HCT116 (cell line): ENCODE data around the gene RNF144B. TPM values are rescaled to one million over a fixed set of nuclear protein-coding genes. Genes with fewer than 3 reads are reported as not detected.

Experiments
- ATAC-seq: fragments of 200-7000 bp; cut with Tn5 transposase; 2 replicates; pipeline ENCODE4 v1.9.1; 2020; ENCODE audit warnings: mild to moderate bottlenecking, moderate library complexity
- BruUV-seq: library from RNA; stranded (reverse); fragments of 400-500 nt; replicated peaks from 2 replicates; lab custom pipeline; 2021; lab: Mats Ljungman, UMichigan
- CTCF ChIA-PET: fragments of 300-600 bp; sonication (Branson Sonifier 250); formaldehyde crosslinking; loops from one replicate; lab custom pipeline; 2021; ENCODE audit warnings: antibody characterized with exemption; lab: Charles Lee
- POLR2A ChIA-PET: fragments of 300-600, 350-600 bp; sonication (Branson Sonifier 250); formaldehyde crosslinking; loops from one replicate; lab custom pipeline; 2021; ENCODE audit warnings: antibody characterized with exemption; lab: Charles Lee
- RAD21 ChIA-PET, 2 experiments: fragments of 300-600 bp; sonication (Branson Sonifier 250); formaldehyde crosslinking; loops; one replicate each; lab custom pipeline; 2023; ENCODE audit warnings: low total read pairs in 2 of 2; ENCODE audit not compliant: uncharacterized antibody in 2 of 2, unreplicated experiment in 2 of 2, low non-redundant PET in 1 of 2; lab: Charles Lee
- DNase-seq: peaks from one replicate; pipeline ENCODE4 v3.0.0-alpha.2; 2010; ENCODE audit warnings: low read depth, low spot score
- H2AFZ ChIP-seq: fragments of 200-600 bp; shearing (Covaris generic), sonication (generic); 2 replicates; pipeline ENCODE4 v1.6.1; 2017; ENCODE audit warnings: low read depth, mixed run types, mixed read lengths, antibody characterized with exemption, low read length; ENCODE audit not compliant: poor library complexity, severe bottlenecking
- H3K27ac ChIP-seq: 2 replicates; pipeline ENCODE4 v1.5.1; 2012; ENCODE audit warnings: low read depth, low read length
- H3K27me3 ChIP-seq: fragments of 200-600 bp; sonication (generic); 2 replicates; pipeline ENCODE4 v1.6.1; 2016; ENCODE audit warnings: mixed run types, low read length, mixed read lengths; ENCODE audit not compliant: insufficient read depth
- H3K36me3 ChIP-seq, 2 experiments: fragments of 200-500 bp in 1 of 2; fragments of 200-600 bp in 1 of 2; sonication (Bioruptor generic) in 1 of 2; sonication (generic) in 1 of 2; 2 replicates each; pipeline versions ENCODE4 v1.5.1 to v1.6.1; 2014 to 2016; ENCODE audit warnings: low read length in 2 of 2, inconsistent platforms in 1 of 2, mixed read lengths in 1 of 2, mixed run types in 1 of 2; ENCODE audit not compliant: insufficient read depth in 2 of 2, control insufficient read depth in 1 of 2
- H3K4me1 ChIP-seq, 2 experiments: fragments of 200-600 bp in 1 of 2; sonication (generic) in 1 of 2; 2 replicates each; pipeline versions ENCODE4 v1.5.1 to v1.6.1; 2012 to 2017; ENCODE audit warnings: low read length in 2 of 2, inconsistent platforms in 1 of 2, mild to moderate bottlenecking in 1 of 2, mixed read lengths in 1 of 2, mixed run types in 1 of 2, moderate library complexity in 1 of 2; ENCODE audit not compliant: insufficient read depth in 2 of 2, control insufficient read depth in 1 of 2
- H3K4me2 ChIP-seq: fragments of 200-600 bp; sonication (generic); 2 replicates; pipeline ENCODE4 v1.6.1; 2017; ENCODE audit warnings: mixed run types, low read length, mixed read lengths
- H3K4me3 ChIP-seq, 2 experiments: fragments of 200-600 bp in 1 of 2; sonication (generic) in 1 of 2; replicated peaks in 1 of 2; 2 replicates each; pipeline ENCODE4 v1.5.1; 2011 to 2016; ENCODE audit warnings: low read length in 2 of 2, control low read depth in 1 of 2, low read depth in 1 of 2, mild to moderate bottlenecking in 1 of 2, mixed read lengths in 1 of 2, mixed run types in 1 of 2
- H3K79me2 ChIP-seq: fragments of 200-600 bp; sonication (generic); 2 replicates; pipeline ENCODE4 v1.6.1; 2017; ENCODE audit warnings: mild to moderate bottlenecking, mixed run types, low read length, moderate library complexity, mixed read lengths; ENCODE audit not compliant: insufficient read depth
- H3K9ac ChIP-seq: fragments of 200-600 bp; sonication (generic); 2 replicates; pipeline ENCODE4 v1.6.1; 2016; ENCODE audit warnings: low read length, mixed read lengths
- H3K9me2 ChIP-seq: fragments of 200-600 bp; sonication (generic), shearing (Covaris generic); 2 replicates; pipeline ENCODE4 v1.6.1; 2017; ENCODE audit warnings: mixed run types, mild to moderate bottlenecking, moderate library complexity; ENCODE audit not compliant: insufficient read depth
- H3K9me3 ChIP-seq, 2 experiments: fragments of 200-500 bp in 1 of 2; fragments of 200-600 bp in 1 of 2; sonication (Bioruptor generic) in 1 of 2; sonication (generic) in 1 of 2; 2 replicates each; pipeline ENCODE4 v1.6.1; 2014 to 2017; ENCODE audit warnings: low read length in 2 of 2, mixed read lengths in 2 of 2, inconsistent platforms in 1 of 2, low read depth in 1 of 2, mild to moderate bottlenecking in 1 of 2, mixed run types in 1 of 2, moderate library complexity in 1 of 2; ENCODE audit not compliant: control insufficient read depth in 1 of 2, insufficient read depth in 1 of 2
- H4K20me1 ChIP-seq: fragments of 200-600 bp; sonication (generic), shearing (Covaris generic); 2 replicates; pipeline ENCODE4 v1.6.1; 2017; ENCODE audit warnings: mixed run types, mild to moderate bottlenecking, moderate library complexity; ENCODE audit not compliant: insufficient read depth
- ATF3 ChIP-seq: IDR thresholded peaks from 2 replicates; pipeline ENCODE4 v1.6.1; 2012
- CTCF ChIP-seq, 3 experiments: fragments of 200-600 bp in 1 of 3; sonication (generic) in 1 of 3; IDR thresholded peaks in 2 of 3; conservative IDR thresholded peaks in 1 of 3; 2 replicates each; pipeline ENCODE4 v1.5.1; 2012 to 2017; ENCODE audit warnings: low read depth in 2 of 3, low read length in 2 of 3, antibody characterized with exemption in 1 of 3, borderline replicate concordance in 1 of 3, control low read depth in 1 of 3, mild to moderate bottlenecking in 1 of 3, mixed read lengths in 1 of 3, mixed run types in 1 of 3, moderate library complexity in 1 of 3; ENCODE audit not compliant: insufficient read depth in 1 of 3
- ELF1 ChIP-seq: IDR thresholded peaks from 2 replicates; pipeline ENCODE4 v1.6.1; 2012; ENCODE audit warnings: low read depth, borderline replicate concordance
- EZH2phosphoT487 ChIP-seq: fragments of 200-600 bp; IDR thresholded peaks from 2 replicates; pipeline ENCODE4 v1.6.1; 2018; ENCODE audit warnings: antibody characterized with exemption, borderline replicate concordance
- FOSL1 ChIP-seq: IDR thresholded peaks from 2 replicates; pipeline ENCODE4 v1.6.1; 2012; ENCODE audit warnings: low read depth
- SRF ChIP-seq: IDR thresholded peaks from 2 replicates; pipeline ENCODE4 v1.6.1; 2012; ENCODE audit warnings: low read depth
- TCF7L2 ChIP-seq: IDR thresholded peaks from 2 replicates; pipeline ENCODE4 v1.7.0; 2011; ENCODE audit warnings: borderline replicate concordance, inconsistent platforms; ENCODE audit not compliant: insufficient read depth, insufficient read length; ENCODE audit errors: extremely low read depth
- YY1 ChIP-seq: IDR thresholded peaks from 2 replicates; pipeline ENCODE4 v1.6.1; 2011; ENCODE audit warnings: low read length, low read depth, moderate library complexity, mild to moderate bottlenecking; ENCODE audit not compliant: insufficient replicate concordance; ENCODE audit errors: extremely low read depth
- ZBTB33 ChIP-seq: IDR thresholded peaks from 2 replicates; pipeline ENCODE4 v1.6.1; 2011; ENCODE audit warnings: mild to moderate bottlenecking, low read length, moderate library complexity; ENCODE audit not compliant: insufficient replicate concordance; ENCODE audit errors: extremely low read depth
- ZFX ChIP-seq: fragments of 450-650 bp; IDR thresholded peaks from 2 replicates; pipeline ENCODE4 v1.6.1; 2017
- intact Hi-C: fragments of 100-400 bp; cut with micrococcal nuclease; formaldehyde crosslinking; loops from 2 replicates; pipeline ENCODE4 v1.10.0; 2022
- total RNA-seq: library from RNA; stranded (reverse); gene quantifications from one replicate; pipeline ENCODE4 v1.2.1, GENCODE V29; 2021; ENCODE audit not compliant: unreplicated experiment

RNF144B gene
- total RNA-seq, 1 experiment from 2014 or later: 2.1 TPM

DNA sequence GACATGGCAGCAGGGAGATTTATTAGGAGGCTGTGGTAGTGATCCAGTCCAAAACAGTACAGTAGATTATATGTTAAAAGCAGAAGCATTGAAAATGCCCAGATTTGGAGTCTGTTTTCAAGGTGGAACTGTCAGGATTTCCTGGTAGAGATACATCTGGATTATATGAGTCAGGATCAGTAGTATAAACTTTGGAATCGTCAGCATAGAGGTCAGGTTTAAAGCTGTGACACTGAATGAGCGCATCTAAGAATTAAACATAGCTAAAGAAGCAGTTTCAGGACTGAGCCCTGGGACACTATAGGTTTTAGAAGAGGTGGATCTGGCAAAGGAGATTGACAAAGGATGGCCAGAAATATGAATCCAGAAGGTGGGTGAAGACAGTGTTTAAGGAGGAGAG is 60.4 kb downstream of the RNF144B start:
- intact Hi-C loops: no loop called here
- H3K4me1 ChIP-seq: no peaks in the 10 kb centered on the region
- H3K27ac ChIP-seq: no peak overlapping the region
- no peaks in the 10 kb centered on the region for H3K9me2 ChIP-seq
- no peak overlapping the region for H3K4me2 ChIP-seq
- POLR2A ChIA-PET: no interaction called here
- CTCF ChIA-PET: no interaction called here
- H3K36me3 ChIP-seq: no peaks in the 10 kb centered on the region
- DNase-seq: no peak
- no peak overlapping the region for H2AFZ ChIP-seq
- TF ChIP-seq SRF (no peak), CTCF (IDR thresholded peaks at IDR 0.05 in 2 of 3, conservative IDR thresholded peaks at IDR 0.05 in 1 of 3; ENCODE audit: borderline replicate concordance in 1 of 3, insufficient read depth in 1 of 3, low read depth in 2 of 3, low read length in 2 of 3) (no peak), ATF3 (no peak), FOSL1 (no peak), YY1 (no peak), ZFX (no peak), TCF7L2 (no peak), ZBTB33 (no peak), EZH2phosphoT487 (no peak), ELF1 (no peak)
- H3K9ac ChIP-seq: no peak overlapping the region
- no peaks in the 10 kb centered on the region for H4K20me1 ChIP-seq
- H3K27me3 ChIP-seq: 0 out of 2 replicates have a peak, but pooled peaks cover 8% of the 10 kb centered on the region
- no peaks in the 10 kb centered on the region for H3K79me2 ChIP-seq
- no peaks in the 10 kb centered on the region for H3K9me3 ChIP-seq
- RAD21 ChIA-PET: no interaction called here
- no TSS peak for BruUV-seq
- H3K4me3 ChIP-seq: no peak overlapping the region
- no peak for ATAC-seq
